ENCODE measurements around the gene SCGB1D4.
"Not testable (repeated sequence)": the region's sequence is repeated elsewhere in the genome, so short reads cannot be mapped to it uniquely, and the experiment has no call there.

Gene SCGB1D4

DNA sequence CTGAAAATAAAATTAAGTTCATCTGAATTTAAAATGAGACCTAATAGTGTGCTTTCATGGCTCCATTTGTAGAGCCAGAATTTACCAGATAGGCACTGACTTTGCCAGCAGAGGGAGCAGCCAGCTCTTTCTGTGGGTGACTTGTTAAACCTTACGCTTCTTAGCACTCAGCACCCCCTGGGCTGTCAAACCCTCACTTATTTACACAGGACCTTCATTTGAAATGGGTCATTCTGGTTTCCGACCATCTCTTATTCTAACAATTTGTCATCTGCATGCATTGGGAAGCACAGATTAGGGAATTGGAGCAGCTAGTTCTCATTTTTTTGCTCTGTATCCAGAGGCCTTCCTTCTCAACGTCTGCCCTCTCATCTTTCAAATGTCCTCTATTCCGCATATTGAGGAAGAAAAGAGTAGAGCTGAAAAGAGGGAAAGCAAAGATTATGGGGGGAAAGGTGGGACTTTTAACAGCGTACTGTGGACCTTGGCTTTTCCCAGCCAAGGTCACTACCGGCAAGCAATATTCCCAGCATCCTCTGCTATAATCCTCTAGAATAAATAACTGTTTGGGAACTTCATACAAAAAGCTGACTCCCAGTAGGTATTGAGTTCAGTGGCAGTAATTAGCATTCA lies 41.5 kb upstream of the SCGB1D4 start:
- Histone ChIP-seq H3K4me1 (ENCODE audit: insufficient read depth, poor library complexity, severe bottlenecking) (no peaks in the 10 kb centered on the region), H3K4me3 (ENCODE audit: severe bottlenecking) (no peak overlapping the region), H3K9me3 (ENCODE audit: severe bottlenecking) (no peaks in the 10 kb centered on the region), H3K36me3 (ENCODE audit: low read depth) (no peaks in the 10 kb centered on the region), H3K27me3 (ENCODE audit: insufficient read depth, poor library complexity, severe bottlenecking) (peaks cover 5% of the 10 kb centered on the region), H3K27ac (ENCODE audit: poor library complexity, severe bottlenecking) (no peak overlapping the region)
- DNase-seq (ENCODE audit: low spot score) (no peak), ATAC-seq (ENCODE audit: low read depth) (0 out of 3 replicates have a peak, but pooled peaks have one; percentile 28)
- TF ChIP-seq, protein P1, sequence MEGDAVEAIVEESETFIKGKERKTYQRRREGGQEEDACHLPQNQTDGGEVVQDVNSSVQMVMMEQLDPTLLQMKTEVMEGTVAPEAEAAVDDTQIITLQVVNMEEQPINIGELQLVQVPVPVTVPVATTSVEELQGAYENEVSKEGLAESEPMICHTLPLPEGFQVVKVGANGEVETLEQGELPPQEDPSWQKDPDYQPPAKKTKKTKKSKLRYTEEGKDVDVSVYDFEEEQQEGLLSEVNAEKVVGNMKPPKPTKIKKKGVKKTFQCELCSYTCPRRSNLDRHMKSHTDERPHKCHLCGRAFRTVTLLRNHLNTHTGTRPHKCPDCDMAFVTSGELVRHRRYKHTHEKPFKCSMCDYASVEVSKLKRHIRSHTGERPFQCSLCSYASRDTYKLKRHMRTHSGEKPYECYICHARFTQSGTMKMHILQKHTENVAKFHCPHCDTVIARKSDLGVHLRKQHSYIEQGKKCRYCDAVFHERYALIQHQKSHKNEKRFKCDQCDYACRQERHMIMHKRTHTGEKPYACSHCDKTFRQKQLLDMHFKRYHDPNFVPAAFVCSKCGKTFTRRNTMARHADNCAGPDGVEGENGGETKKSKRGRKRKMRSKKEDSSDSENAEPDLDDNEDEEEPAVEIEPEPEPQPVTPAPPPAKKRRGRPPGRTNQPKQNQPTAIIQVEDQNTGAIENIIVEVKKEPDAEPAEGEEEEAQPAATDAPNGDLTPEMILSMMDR (IDR thresholded peaks at IDR 0.05; ENCODE audit: poor library complexity, severe bottlenecking) = peak; percentile 74

DNA sequence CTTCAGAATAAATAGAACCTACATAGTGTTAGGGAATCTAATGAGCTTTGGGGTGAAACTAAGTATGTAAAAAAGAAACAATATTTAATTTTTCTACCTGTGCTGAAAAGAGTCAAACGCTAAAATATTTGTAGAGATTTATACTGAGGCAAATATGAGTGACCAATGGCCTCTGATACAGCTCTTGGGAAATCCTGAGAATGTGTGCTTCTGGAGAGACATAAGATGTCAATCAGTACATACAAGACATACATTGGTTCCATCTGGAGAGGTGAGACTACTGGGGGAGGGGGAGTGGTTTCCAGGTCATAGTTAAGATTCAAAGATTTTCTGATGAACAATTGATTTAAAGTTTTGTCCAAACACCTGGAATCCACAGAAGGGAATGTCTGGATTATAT lies 39.3 kb upstream of the SCGB1D4 start:
- DNase-seq (ENCODE audit: low spot score) (no peak), ATAC-seq (ENCODE audit: low read depth) (no peak; the same call in 2 of the 3 replicates)
- TF ChIP-seq, protein P1 (IDR thresholded peaks at IDR 0.05; ENCODE audit: poor library complexity, severe bottlenecking) = no peak
- no peaks in the 10 kb centered on the region for H3K36me3 ChIP-seq (ENCODE audit: low read depth)
- no peaks in the 10 kb centered on the region for H3K9me3 ChIP-seq (ENCODE audit: severe bottlenecking)
- H3K27me3 ChIP-seq (ENCODE audit: insufficient read depth, poor library complexity, severe bottlenecking) = peaks cover 9% of the 10 kb centered on the region
- H3K4me1 ChIP-seq (ENCODE audit: insufficient read depth, poor library complexity, severe bottlenecking) = no peaks in the 10 kb centered on the region
- peak overlapping the region; percentile 44 for H3K4me3 ChIP-seq (ENCODE audit: severe bottlenecking)
- no peak overlapping the region for H3K27ac ChIP-seq (ENCODE audit: poor library complexity, severe bottlenecking)

DNA sequence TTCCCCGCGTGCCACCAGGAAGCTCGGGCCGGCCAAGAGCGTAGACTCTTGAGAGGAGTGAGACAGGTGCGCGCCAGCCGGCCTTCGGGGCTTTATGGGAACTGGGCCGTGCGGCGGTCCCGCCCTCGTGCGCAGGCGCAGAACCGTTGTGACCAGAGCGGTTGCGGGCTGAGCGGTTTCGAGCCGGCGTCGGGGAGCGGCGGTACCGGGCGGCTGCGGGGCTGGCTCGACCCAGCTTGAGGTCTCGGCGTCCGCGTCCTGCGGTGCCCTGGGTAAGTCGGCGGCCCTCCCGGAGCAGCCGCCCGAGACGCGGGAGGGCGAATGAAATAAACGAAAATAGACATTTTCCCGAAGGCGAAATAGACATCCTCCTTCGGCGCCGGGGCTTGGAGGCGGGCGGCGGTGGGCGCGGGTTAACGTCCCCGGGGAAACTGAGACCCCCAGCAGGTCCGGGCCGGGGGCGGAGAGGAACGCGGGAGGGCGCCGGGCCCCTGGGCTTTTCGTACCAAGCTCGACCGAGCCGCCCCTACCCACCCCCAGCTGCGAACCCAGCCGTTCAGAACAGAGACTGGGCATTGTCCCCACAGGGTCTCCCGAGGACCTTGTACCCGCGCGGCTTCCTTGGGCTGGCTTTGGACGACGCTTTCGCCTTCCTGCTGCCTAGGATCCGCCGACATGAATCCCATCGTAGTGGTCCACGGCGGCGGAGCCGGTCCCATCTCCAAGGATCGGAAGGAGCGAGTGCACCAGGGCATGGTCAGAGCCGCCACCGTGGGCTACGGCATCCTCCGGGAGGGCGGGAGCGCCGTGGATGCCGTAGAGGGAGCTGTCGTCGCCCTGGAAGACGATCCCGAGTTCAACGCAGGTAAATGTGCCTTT lies 38.7 kb upstream of the SCGB1D4 start, which contains the start of gene ASRGL1:
Gene ASRGL1, plus strand, starts transcription at position 146 of the 879 bp plus-strand sequence. Its CDS starts 530 bp downstream, at position 676.
- Histone ChIP-seq H3K27me3 (ENCODE audit: insufficient read depth, poor library complexity, severe bottlenecking) (peaks cover 12% of the 10 kb centered on the region), H3K27ac (ENCODE audit: poor library complexity, severe bottlenecking) (no peak within 1 kb of the TSS), H3K4me3 (ENCODE audit: severe bottlenecking) (peak within 1 kb of the TSS; percentile 44), H3K36me3 (ENCODE audit: low read depth) (no peaks in the 10 kb centered on the region), H3K9me3 (ENCODE audit: severe bottlenecking) (no peaks in the 10 kb centered on the region), H3K4me1 (ENCODE audit: insufficient read depth, poor library complexity, severe bottlenecking) (no peaks in the 10 kb centered on the region)
- DNase-seq (ENCODE audit: low spot score) (peak; percentile 72), ATAC-seq (ENCODE audit: low read depth) (peak; percentile 85)
- TF ChIP-seq, protein P1 (IDR thresholded peaks at IDR 0.05; ENCODE audit: poor library complexity, severe bottlenecking) = no peak

DNA sequence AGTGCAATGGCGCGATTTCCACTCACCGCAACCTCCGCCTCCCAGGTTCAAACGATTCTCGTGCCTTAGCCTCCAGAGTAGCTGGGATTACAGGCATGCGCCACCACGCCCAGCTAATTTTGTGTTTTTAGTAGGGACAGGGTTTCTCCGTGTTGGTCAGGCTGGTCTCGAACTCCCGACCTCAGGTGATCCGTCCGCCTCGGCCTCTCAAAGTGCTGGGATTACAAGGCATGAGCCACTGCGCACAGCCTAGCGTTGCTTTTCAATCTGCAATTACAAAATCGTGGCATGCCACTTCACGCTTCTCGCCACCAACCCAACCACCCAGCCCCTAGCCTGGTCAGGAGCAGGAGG lies 38.1 kb upstream of the SCGB1D4 start:
- DNase-seq (ENCODE audit: low spot score); H3K9me3 ChIP-seq (ENCODE audit: severe bottlenecking); ATAC-seq (ENCODE audit: low read depth); H3K4me1 ChIP-seq (ENCODE audit: insufficient read depth, poor library complexity, severe bottlenecking); H3K27ac ChIP-seq (ENCODE audit: poor library complexity, severe bottlenecking); H3K36me3 ChIP-seq (ENCODE audit: low read depth): not testable (repeated sequence)
- Histone ChIP-seq H3K4me3 (ENCODE audit: severe bottlenecking) (peak overlapping the region; percentile 44), H3K27me3 (ENCODE audit: insufficient read depth, poor library complexity, severe bottlenecking) (peaks cover 12% of the 10 kb centered on the region)

DNA sequence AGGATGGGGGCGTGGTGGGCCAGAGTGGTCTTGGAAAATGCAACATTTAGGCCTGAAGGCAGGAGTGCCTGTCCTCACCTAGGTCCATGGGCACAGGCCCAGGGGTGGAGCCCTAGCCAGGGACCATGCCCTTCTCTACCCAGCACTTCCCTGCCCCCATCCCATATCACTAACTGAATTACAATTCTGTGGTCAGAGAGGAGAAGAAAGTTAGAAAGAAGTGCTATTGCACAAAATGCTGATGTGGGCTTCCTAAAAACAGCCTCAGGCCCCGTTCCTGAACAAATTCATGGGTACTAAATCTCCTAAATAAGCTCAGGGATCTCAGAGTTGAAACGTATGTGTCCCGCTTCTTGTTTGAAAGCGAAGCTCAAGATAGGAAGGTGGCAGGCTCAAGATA lies 34.9 kb upstream of the SCGB1D4 start:
- H3K27me3 ChIP-seq (ENCODE audit: insufficient read depth, poor library complexity, severe bottlenecking) = peaks cover 15% of the 10 kb centered on the region
- no peak overlapping the region for H3K27ac ChIP-seq (ENCODE audit: poor library complexity, severe bottlenecking)
- H3K36me3 ChIP-seq (ENCODE audit: low read depth) = no peaks in the 10 kb centered on the region
- H3K4me3 ChIP-seq (ENCODE audit: severe bottlenecking) = no peak overlapping the region
- ATAC-seq (ENCODE audit: low read depth) = no peak
- H3K9me3 ChIP-seq (ENCODE audit: severe bottlenecking) = no peaks in the 10 kb centered on the region
- H3K4me1 ChIP-seq (ENCODE audit: insufficient read depth, poor library complexity, severe bottlenecking) = no peaks in the 10 kb centered on the region
- no peak for DNase-seq (ENCODE audit: low spot score)
- TF ChIP-seq, protein P1 (IDR thresholded peaks at IDR 0.05; ENCODE audit: poor library complexity, severe bottlenecking) = no peak

DNA sequence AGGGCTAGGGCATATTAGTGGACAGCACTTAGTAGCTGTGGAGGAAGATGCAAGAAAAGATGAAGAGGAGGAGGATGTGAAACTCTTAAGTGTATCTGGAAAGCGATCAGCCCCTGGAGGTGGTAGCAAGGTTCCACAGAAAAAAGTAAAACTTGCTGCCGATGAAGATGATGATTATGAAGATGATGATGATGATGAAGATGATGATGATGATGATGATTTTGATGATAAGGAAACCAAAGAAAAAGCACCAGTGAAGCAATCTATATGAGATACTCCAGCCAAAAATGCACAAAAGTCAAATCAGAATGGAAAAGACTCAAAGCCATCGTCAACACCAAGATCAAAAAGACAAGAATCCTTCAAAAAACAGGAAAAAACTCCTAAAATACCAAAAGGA lies 32.4 kb upstream of the SCGB1D4 start:
- H3K4me1 ChIP-seq (ENCODE audit: insufficient read depth, poor library complexity, severe bottlenecking); H3K27ac ChIP-seq (ENCODE audit: poor library complexity, severe bottlenecking); ATAC-seq (ENCODE audit: low read depth); H3K9me3 ChIP-seq (ENCODE audit: severe bottlenecking); DNase-seq (ENCODE audit: low spot score); H3K36me3 ChIP-seq (ENCODE audit: low read depth); H3K4me3 ChIP-seq (ENCODE audit: severe bottlenecking): not testable (repeated sequence)
- peaks cover 11% of the 10 kb centered on the region for H3K27me3 ChIP-seq (ENCODE audit: insufficient read depth, poor library complexity, severe bottlenecking)

DNA sequence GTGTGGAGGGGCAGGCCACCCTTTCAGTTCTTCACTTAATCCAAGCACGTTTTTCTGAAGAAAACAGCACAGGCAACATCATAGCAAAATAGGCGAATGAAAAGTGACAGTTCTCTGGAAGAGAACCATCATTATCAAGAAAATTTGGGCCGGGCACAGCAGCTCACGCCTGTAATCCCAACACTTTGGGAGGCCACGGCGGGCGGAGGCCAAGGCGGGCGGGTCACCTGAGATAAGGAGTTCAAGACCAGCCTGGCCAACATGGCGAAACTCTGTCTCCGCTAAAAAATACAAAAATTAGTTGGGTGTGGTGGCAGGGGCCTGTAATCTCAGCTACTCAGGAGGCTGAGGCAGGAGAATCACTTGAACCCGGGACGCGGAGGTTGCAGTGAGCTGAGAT lies 28.7 kb upstream of the SCGB1D4 start:
- H3K9me3 ChIP-seq (ENCODE audit: severe bottlenecking); H3K4me3 ChIP-seq (ENCODE audit: severe bottlenecking); DNase-seq (ENCODE audit: low spot score); ATAC-seq (ENCODE audit: low read depth); H3K27me3 ChIP-seq (ENCODE audit: insufficient read depth, poor library complexity, severe bottlenecking); H3K27ac ChIP-seq (ENCODE audit: poor library complexity, severe bottlenecking); H3K4me1 ChIP-seq (ENCODE audit: insufficient read depth, poor library complexity, severe bottlenecking); H3K36me3 ChIP-seq (ENCODE audit: low read depth): not testable (repeated sequence)

Data from RWPE2 (cell line).